Lung (tissue), 12 donors: ENCODE results near the gene SCGB1D1. TPM values are rescaled to one million over a fixed set of nuclear protein-coding genes. Genes with fewer than 3 reads are reported as not detected.
A peak's percentile ranks its signal among the peaks of the same experiment; 100 is the strongest.

Experiments
- ATAC-seq: fragments of 200-7000 bp; cut with Tn5 transposase; one replicate; pipeline ENCODE4 v1.9.1; 2020; ENCODE audit warnings: moderate number of reproducible peaks; ENCODE audit not compliant: insufficient read depth, low FRiP score
- DNase-seq, 3 donors: peaks; one replicate each; pipeline ENCODE4 v3.0.0-alpha.2; 2013 to 2017
- H3K27ac ChIP-seq, 2 donors: one replicate each; pipeline ENCODE4 v1.5.1; 2013; ENCODE audit warnings: mild to moderate bottlenecking in 2 of 2, moderate library complexity in 2 of 2, control low read depth in 1 of 2, inconsistent platforms in 1 of 2, low read depth in 1 of 2, low read length in 1 of 2
- H3K27me3 ChIP-seq, 3 donors: one replicate each; pipeline ENCODE4 v1.5.1; 2013; ENCODE audit warnings: low read length in 2 of 3; ENCODE audit not compliant: control insufficient read depth in 3 of 3, insufficient read depth in 3 of 3
- H3K36me3 ChIP-seq, 4 donors: one replicate each; pipeline ENCODE4 v1.5.1; 2013; ENCODE audit warnings: low read length in 4 of 4, mild to moderate bottlenecking in 1 of 4, moderate library complexity in 1 of 4; ENCODE audit not compliant: control insufficient read depth in 4 of 4, insufficient read depth in 4 of 4
- H3K4me1 ChIP-seq, 5 donors: one replicate each; pipeline ENCODE4 v1.5.1; 2013; ENCODE audit warnings: low read length in 5 of 5, mild to moderate bottlenecking in 2 of 5, moderate library complexity in 1 of 5; ENCODE audit not compliant: control insufficient read depth in 5 of 5, insufficient read depth in 5 of 5
- H3K4me3 ChIP-seq: one replicate; pipeline ENCODE4 v1.5.1; 2013; ENCODE audit warnings: mild to moderate bottlenecking, control low read depth, moderate library complexity
- H3K9ac ChIP-seq, 2 donors: one replicate each; pipeline ENCODE4 v1.5.1; 2013; ENCODE audit warnings: low read length in 2 of 2, control low read depth in 1 of 2; ENCODE audit not compliant: insufficient read depth in 1 of 2
- H3K9me3 ChIP-seq, 4 donors: one replicate each; pipeline ENCODE4 v1.5.1; 2013; ENCODE audit warnings: low read length in 3 of 4, mild to moderate bottlenecking in 1 of 4, moderate library complexity in 1 of 4; ENCODE audit not compliant: control insufficient read depth in 4 of 4, insufficient read depth in 3 of 4
- CTCF ChIP-seq: IDR thresholded peaks from 2 replicates; pipeline ENCODE4 v1.5.1; 2012; ENCODE audit warnings: mild to moderate bottlenecking; ENCODE audit errors: control extremely low read depth, extremely low read depth
- WGBS, 2 donors: extraction: QIAGEN DNeasy Blood & Tissue Kit; methylation state at CpG; one replicate each; pipeline ENCODE4 v1.1.7; 2013; 5-methylcytosine and 5-hydroxymethylcytosine counted together
- polyA plus RNA-seq, 2 donors: library from polyadenylated mRNA; stranded (reverse); fragments of 200-250 nt; gene quantifications; one replicate each; pipeline ENCODE4 v1.2.1, GENCODE V29; 2013
- total RNA-seq, 2 donors: library from RNA; depleted of rRNA in 1 of 2; stranded (reverse); fragments of >200 nt in 1 of 2; gene quantifications; one replicate each; pipeline ENCODE4 v1.2.1, GENCODE V29; 2014 to 2021
- donor health status: control.
- donor health status: control.
- donor health status: Bipolar disorder and iron deficiency.
- donor health status: healthy.
- donor health status: DM: yes; HTN: yes; CAD: no.

Gene SCGB1D1
- total and polyA plus RNA-seq, 4 donors: not detected

DNA sequence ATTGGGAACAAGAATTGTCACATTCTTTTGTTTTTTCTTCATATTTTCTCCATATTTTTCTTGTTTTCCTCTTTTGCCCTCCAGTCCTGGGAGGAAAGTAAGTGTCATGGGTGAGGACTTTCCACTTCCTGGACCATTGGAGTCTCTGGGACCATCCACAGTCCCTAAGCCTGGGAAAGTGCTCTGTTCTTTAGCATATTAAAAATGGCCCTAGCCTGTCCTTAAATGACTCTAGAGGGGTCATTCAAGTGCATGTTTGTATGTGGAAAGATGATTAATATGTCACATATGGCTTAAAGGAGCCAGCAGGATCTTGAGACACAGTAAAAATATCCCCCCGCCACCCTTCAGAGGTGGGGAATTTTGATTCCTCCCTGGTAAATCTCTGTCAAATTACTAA, 20.1 kb upstream of the SCGB1D1 start:
- 66 to 67% methylated on average over 1 of the region's 1 CpG for WGBS, 2 donors
- Histone ChIP-seq H3K27me3 (peaks cover 0 to 45% (median 8%) of the 10 kb centered on the region in 3 donors), H3K9me3 (no peaks in the 10 kb centered on the region), H3K4me1 (no peaks in the 10 kb centered on the region), H3K27ac (no peak overlapping the region), H3K36me3 (no peaks in the 10 kb centered on the region), H3K4me3 (no peak overlapping the region), H3K9ac (no peak overlapping the region)
- ATAC-seq (no peak), DNase-seq (no peak)
- no peak for TF ChIP-seq CTCF

DNA sequence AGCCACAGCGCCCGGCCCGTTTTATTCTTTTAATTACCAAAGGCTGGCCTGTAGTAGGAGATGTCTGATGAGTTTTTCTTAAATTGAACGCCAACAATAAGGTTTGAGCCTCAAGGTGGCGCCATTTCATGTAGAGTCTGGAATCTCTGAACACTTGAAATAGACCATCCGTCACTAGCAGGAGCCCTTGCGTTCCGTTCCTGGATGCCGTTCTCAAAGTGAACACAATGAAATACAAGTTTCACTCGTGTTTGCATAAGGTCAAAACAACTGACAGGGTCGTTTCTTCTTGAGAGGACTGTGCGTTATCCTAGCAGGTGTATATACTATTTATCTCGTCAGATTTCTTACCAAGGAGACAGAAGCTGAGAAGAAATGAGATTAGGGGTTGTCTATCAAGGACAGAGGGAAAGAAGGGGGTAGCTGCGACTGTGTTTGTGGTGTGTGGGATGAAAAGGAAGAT, 18.7 kb upstream of the SCGB1D1 start:
- WGBS, 2 donors: 7% methylated on average over 14 of the region's 14 CpGs
- ATAC-seq (peak; percentile 77), DNase-seq (peak; percentile 73 to 82 (median 75))
- Histone ChIP-seq H3K4me1 (no peaks in the 10 kb centered on the region), H3K9ac (no peak overlapping the region), H3K27ac (no peak overlapping the region), H3K36me3 (no peaks in the 10 kb centered on the region), H3K4me3 (no peak overlapping the region), H3K27me3 (peaks cover 0 to 49% (median 8%) of the 10 kb centered on the region in 3 donors), H3K9me3 (no peaks in the 10 kb centered on the region)
- TF ChIP-seq CTCF: peak; percentile 79

DNA sequence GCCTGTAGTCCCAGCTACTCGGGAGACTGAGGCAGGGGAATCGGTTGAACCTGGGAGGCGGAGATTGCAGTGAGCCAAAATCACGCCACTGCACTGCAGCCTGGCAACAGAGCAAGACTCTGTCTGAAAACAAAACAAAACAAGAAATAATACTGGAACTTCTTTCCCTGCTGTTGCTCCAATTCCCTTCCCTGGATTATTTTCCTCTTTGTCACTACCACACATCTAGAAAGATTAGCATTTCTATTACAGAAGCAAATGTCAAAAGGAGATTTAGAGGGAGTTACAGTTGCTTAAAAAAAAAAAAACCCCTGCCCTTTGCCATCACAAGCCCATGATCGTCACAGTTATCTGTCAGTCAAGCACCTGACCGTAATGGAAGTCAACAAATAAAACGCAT, 17.7 kb upstream of the SCGB1D1 start:
- no peaks in the 10 kb centered on the region for H3K9me3 ChIP-seq
- no peak for ATAC-seq
- H3K27me3 ChIP-seq: peaks cover 0 to 46% (median 8%) of the 10 kb centered on the region in 3 donors
- TF ChIP-seq CTCF: no peak
- no peaks in the 10 kb centered on the region for H3K36me3 ChIP-seq
- no peak overlapping the region for H3K9ac ChIP-seq
- DNase-seq: no peak
- H3K4me1 ChIP-seq: no peaks in the 10 kb centered on the region
- WGBS, 2 donors: 59 to 70% methylated on average over 7 of the region's 7 CpGs
- H3K4me3 ChIP-seq: no peak overlapping the region
- no peak overlapping the region for H3K27ac ChIP-seq

GRCh38 chr11:62176766-62177165, 13.2 kb upstream of the SCGB1D1 start:
- H3K27ac ChIP-seq: no peak overlapping the region
- no peak for ATAC-seq
- H3K9me3 ChIP-seq: peaks cover 0 to 2% (median 0%) of the 10 kb centered on the region in 4 donors
- peaks cover 0 to 33% (median 2%) of the 10 kb centered on the region in 3 donors for H3K27me3 ChIP-seq
- H3K36me3 ChIP-seq: no peaks in the 10 kb centered on the region
- WGBS, 2 donors: 90% methylated on average over 3 of the region's 3 CpGs
- H3K4me1 ChIP-seq: no peaks in the 10 kb centered on the region
- H3K4me3 ChIP-seq: no peak overlapping the region
- H3K9ac ChIP-seq: no peak overlapping the region
- no peak for DNase-seq
- no peak for TF ChIP-seq CTCF
